ENCODE data around the gene DHRSX. TPM values are rescaled to one million over a fixed set of nuclear protein-coding genes. Genes with fewer than 3 reads are reported as not detected.
"Not testable (repeated sequence)": the region's sequence is repeated elsewhere in the genome, so short reads cannot be mapped to it uniquely, and the experiment has no call there.

Gene DHRSX
- total RNA-seq, 1 donor from 2014 or later: 18.5 TPM

DNA sequence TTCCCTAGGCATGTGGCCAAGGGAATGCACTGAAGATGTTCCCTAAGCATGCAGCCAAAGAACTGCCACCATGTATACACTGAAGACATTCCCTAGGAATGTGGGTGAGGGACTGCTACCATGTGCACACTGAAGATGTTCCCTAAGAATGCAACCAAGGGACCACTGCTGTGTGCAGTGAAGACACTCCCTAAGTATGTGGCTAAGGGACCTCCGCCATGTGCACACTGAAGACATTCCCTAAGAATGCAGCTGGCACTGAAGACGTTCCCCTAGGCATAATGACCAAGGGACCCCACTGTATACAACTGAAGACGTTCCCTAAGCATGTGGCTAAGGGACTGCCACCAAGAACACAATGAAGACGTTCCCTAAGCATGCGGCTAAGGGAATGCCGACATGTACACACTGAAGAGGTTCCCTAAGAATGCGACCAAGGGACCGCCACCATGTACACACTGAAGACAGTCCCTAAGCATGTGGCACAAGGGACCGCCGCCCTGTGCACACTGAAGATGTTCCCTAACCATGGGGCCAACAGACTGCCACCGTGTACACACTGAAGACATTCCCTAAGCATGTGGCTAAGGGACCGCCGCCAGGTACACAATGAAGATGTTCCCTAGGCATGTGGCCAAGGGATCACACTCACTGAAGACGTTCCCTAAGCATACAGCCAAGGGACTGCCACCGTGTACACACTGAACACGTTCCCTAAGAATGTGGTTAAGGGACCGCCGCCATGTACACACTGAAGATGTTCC is 25.6 kb downstream of the DHRSX start:
- no peak for DNase-seq (ENCODE audit: low spot score)

DNA sequence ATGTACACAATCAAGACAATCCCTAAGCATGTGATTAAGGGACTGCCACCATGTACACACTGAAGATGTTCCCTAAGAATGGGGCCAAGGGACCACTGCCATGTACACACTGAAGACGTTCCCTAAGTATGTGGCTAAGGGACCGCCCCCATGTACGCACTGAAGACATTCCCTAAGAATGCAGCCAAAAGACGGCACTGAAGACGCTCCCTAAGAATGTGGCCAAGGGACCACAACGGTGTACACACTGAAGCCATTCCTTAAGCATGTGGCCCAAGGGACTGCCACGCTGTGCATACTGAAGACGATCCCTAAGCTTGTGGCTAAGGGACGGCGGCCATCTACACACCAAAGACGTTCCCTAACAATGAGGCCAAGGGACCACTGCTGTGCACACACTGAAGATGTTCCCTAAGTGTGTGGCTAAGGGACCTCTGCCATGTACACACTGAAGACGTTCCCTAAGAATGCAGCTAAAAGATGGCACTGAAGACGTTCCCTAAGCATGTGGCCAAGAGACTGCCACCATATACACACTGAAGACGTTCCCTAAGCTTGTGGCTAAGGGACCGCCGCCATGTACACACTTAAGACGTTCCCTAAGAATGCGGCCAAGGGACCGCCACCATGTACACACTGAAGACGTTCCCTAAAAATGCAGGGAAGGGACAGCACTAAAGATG is 26.4 kb downstream of the DHRSX start:
- DNase-seq (ENCODE audit: low spot score): no peak

GRCh38 chrX:2473064-2473463 is 27.7 kb downstream of the DHRSX start:
- not testable (repeated sequence) for DNase-seq (ENCODE audit: low spot score)

GRCh38 chrX:2471641-2472040 is 29.1 kb downstream of the DHRSX start:
- DNase-seq (ENCODE audit: low spot score): no peak

DNA sequence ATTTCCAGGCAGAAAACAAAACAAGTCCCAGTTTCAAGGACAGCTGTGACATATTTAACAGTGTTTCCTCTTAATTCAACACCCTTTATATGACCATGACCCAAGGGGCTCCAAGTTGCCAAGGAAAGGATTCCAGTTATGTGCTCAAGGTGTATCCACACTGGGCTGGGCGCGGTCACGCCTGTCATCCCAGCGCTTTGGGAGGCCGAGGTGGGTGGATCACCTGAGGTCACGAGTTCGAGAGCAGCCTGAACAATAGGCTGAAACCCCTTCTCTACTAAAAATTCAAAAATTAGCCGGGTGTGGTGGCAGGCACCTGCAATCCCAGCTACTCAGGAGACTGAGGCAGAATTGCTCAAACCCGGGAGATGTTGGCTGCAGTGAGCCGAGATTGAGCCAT is 29.6 kb downstream of the DHRSX start:
- not testable (repeated sequence) for DNase-seq (ENCODE audit: low spot score)

- DNase-seq (ENCODE audit: low spot score): not testable (repeated sequence)
Measured at GRCh38 chrX:2469852-2470251, 30.9 kb downstream of the DHRSX start.

DNA sequence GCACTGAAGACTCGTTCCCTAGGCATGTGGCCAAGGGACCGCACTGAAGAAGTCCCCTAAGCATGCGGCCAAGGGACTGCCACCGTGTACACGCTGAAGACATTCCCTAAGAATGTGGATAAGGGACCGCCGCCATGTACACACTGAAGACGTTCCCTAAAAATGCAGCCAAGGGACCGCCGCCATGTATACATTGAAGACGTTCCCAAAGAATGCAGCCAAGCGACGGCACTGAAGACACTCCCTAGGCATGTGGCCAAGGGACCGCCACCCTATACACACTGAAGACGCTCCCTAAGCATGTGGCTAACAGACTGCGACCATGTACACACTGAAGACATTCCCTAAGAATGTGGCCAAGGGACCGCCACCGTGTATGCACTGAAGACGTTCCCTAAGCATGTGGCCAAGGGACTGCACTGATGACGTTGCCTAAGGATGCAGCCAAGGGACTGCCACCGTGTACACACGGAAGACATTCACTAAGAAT is 31.5 kb downstream of the DHRSX start:
- no peak for DNase-seq (ENCODE audit: low spot score)

DNA sequence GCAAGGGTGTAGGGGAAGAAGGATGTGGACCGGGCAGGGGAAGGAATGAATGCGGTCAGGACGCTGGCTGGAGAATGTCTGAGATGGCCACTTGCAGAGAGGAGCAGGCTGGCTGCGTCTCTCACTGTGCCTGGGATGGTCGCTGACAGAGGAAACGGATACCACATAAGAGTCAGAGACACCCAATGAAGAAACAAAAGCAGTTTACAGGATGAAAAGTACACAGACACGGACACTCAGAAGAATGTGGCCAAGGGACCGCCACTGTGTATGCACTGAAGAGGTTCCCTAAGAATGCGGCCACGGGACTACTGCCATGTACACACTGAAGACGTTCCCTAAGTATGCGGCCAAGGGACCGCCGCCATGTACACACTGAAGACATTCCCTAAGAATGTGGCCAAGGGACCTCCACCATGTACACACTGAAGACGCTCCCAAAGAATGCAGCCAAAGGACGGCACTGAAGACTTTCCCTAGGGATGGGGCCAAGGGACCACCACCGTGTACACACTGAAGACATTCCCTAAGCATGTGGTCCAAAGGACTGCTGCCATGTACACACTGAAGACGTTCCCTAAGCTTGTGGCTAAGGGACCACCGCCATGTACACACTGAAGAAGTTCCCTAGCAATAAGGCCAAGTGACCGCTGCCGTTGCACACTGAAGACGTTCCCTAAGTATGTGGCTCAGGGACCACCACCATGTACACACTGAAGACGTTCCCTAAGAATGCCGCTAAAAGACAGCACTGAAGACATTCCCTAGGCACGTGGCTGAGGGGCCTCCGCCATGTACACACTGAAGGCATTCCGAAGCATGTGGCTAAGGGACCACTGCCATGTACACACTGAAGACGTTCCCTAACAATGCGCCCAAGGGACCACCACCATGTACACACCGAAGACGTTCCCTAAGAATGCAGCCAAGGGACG is 32.2 kb downstream of the DHRSX start:
- no peak for DNase-seq (ENCODE audit: low spot score)

- DNase-seq (ENCODE audit: low spot score): no peak
Measured at GRCh38 chrX:2466876-2467656, 33.7 kb downstream of the DHRSX start.

- DNase-seq (ENCODE audit: low spot score): no peak
Measured at GRCh38 chrX:2464677-2465166, 36.1 kb downstream of the DHRSX start.

- DNase-seq (ENCODE audit: low spot score): no peak
Measured at GRCh38 chrX:2463973-2464676, 36.7 kb downstream of the DHRSX start.

DNA sequence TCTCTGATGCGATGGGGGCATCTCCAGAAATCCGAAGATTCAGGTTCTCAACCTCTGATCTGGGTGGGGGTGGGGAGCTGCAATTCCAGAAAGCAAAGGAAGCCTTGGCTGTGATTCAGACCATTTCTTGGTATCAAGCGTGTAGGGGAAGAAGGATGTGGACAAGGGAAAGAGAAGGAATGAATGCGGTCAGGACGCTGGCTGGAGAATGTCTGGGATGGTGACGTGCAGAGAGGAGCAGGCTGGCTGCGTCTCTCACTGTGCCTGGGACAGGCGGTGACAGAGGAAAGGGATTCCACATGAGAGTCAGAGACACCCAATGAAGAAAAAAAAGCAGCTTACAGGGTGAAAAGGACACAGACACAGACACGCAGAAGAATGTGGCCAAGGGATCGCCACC is 37.3 kb downstream of the DHRSX start:
- DNase-seq (ENCODE audit: low spot score): not testable (repeated sequence)

DNA sequence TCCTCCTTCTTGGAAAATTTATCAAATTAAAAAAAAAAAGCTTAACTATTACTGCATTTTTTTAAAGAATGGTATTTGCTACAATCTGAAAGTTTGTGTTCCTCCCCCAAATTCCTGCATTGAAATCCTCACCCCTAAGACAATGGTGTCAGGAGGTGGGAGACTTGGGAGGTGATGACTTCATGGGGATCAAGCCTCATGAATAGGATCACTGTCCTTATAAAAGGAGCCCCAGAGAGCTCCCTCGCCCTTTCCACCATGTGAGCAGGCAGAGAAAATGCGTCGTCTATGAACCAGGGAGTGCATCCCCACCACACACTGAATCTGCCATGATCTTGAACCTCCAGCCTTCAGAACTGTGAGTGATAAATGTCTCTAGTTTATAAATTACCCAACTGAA is 38.0 kb downstream of the DHRSX start:
- no peak for DNase-seq (ENCODE audit: low spot score)

DNA sequence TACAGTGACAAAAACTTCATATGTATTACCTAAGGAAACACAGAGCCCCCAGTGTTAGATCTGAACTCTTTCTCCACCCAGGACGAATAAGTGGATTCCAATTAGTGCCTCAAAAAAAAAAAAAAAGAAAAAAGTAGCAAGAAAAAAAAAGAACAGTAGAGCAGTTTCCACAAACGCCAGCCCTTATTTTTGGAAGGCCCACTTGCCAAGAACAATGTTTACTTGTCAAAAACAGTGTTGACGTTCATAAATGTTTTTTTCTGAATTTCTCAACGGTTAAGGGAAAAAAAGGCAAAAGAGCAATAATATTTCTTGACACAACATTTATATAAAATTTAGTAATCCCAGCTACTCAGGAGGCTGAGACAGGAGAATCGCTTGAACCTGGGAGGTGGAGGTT is 38.7 kb downstream of the DHRSX start:
- DNase-seq (ENCODE audit: low spot score): no peak

GRCh38 chrX:2461711-2462016 is 39.1 kb downstream of the DHRSX start:
- DNase-seq (ENCODE audit: low spot score): no peak

DNA sequence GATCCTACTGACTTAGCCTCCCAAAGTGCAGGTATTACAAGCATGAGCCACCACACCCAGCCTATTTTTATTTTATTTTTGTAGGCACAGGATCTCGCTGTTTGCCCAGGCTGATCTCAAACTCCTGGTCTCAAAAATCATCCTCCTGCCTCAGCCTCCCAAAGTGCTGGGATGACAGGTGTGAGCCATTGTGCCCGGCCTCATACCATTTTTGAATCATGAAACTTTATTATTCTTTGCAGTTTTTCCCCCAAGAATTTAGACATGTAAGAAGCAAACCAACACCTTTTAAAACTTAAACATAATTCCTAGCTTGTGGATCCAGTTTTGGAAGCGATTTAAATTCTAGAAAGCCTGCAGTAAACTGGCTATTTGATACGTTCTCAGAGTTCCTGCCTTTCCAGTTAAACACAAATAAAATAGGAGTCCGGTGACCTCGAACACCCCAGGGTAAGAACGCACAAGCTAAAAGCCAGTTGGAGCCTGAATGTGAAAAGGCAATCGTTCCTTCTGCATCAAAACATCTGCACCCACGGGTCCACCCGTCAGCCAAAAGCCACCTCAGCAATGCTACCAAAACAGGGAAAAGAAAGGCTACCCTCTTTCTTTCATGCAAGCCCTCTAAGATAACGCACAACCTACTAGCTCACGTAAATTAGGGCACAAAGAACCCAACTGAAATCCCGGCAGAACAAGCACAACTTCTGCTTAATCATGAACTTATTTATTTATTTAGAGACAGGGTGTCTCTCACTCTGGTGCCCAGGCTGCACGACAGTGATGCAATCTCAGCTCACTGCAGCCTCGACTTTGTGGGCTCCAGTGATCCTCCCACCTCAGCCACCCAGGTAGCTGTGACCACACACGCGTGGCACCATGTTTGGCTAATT is 39.7 kb downstream of the DHRSX start:
- DNase-seq (ENCODE audit: low spot score): not testable (repeated sequence)

DNA sequence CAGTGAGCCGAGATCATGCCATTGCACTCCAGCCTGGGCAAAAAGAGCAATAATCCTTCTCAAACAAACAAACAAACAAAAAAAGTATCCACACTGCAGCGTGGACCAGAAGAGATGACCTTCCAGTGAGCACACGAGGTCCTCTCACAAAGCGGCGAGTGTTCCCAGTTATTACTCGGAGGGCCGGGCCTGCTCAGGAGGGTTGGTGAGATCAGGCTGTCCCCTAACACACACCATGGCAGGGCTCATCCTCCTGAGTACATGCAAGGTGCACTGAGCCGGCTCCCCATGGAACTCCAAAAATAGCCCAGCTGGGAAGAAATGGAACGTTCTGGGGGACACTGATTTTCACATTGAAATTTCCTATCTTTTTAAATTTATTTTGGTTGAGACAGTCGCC is 40.7 kb downstream of the DHRSX start:
- DNase-seq (ENCODE audit: low spot score): not testable (repeated sequence)

- DNase-seq (ENCODE audit: low spot score): no peak
Measured at GRCh38 chrX:2458309-2458708, 42.5 kb downstream of the DHRSX start.

GRCh38 chrX:2457289-2458133 is 43.3 kb downstream of the DHRSX start:
- no peak for DNase-seq (ENCODE audit: low spot score)

Measured in ureter (tissue), 1 donor.